GM12878 (cell line): ENCODE results near the gene RNF169. TPM values are rescaled to one million over a fixed set of nuclear protein-coding genes. Genes with fewer than 3 reads are reported as not detected.

Source experiments
- BHLHE40 ChIP-seq, 2 experiments: fragments of 450-650 bp in 1 of 2; IDR thresholded peaks; 2 replicates each; pipeline ENCODE4 v1.6.1; 2011 to 2017; ENCODE audit warnings: low read depth in 2 of 2, borderline replicate concordance in 1 of 2, improper control_type of control experiment in 1 of 2, low read length in 1 of 2, mild to moderate bottlenecking in 1 of 2
- CBFB ChIP-seq: IDR thresholded peaks from 2 replicates; pipeline ENCODE4 v1.6.1; 2016; ENCODE audit warnings: antibody characterized with exemption, low read depth
- HDAC2 ChIP-seq: fragments of 200-600 bp; sonication (generic); IDR thresholded peaks from 2 replicates; pipeline ENCODE4 v1.6.1; 2017
- NKRF ChIP-seq: fragments of 450-650 bp; conservative IDR thresholded peaks from 2 replicates; pipeline ENCODE4 v1.6.1; 2017; ENCODE audit warnings: mild to moderate bottlenecking, moderate library complexity
- TARDBP ChIP-seq: IDR thresholded peaks from 2 replicates; pipeline ENCODE4 v1.6.1; 2016; ENCODE audit warnings: borderline replicate concordance
- TCF7 ChIP-seq: IDR thresholded peaks from 2 replicates; pipeline ENCODE4 v1.6.1; 2014; ENCODE audit warnings: antibody characterized with exemption, borderline replicate concordance
- ZZZ3 ChIP-seq: IDR thresholded peaks from 2 replicates; pipeline ENCODE4 v1.6.1; 2011; ENCODE audit warnings: low read depth; ENCODE audit not compliant: control insufficient read depth, insufficient read length
- polyA plus RNA-seq, 11 experiments: library from polyadenylated mRNA; depleted of rRNA in 4 of 11; unstranded in 6 of 11; stranded (reverse) in 5 of 11; fragments of >200 nt; fragmentation: Nextera tagmentation in 4 of 11; fragmentation: Illumina TruSeq in 1 of 11; extraction: Ambion mirVana in 4 of 11; extraction: Trizol in 1 of 11; gene quantifications; 1 replicate in 1 of 11; 2 replicates in 10 of 11; pipeline versions ENCODE4 v1.2.1 to v1.2.3, GENCODE V29; 2011 to 2016; ENCODE audit warnings: inconsistent platforms in 2 of 11, missing spikeins in 2 of 11, low read depth in 1 of 11
- total RNA-seq, 4 experiments: library from RNA; depleted of rRNA in 3 of 4; stranded (reverse); fragments of >200 nt in 3 of 4; fragmentation: Illumina TruSeq in 1 of 4; extraction: Trizol in 1 of 4; gene quantifications; 2 replicates each; pipeline versions ENCODE4 v1.2.1 to v1.2.3, GENCODE V29; 2013 to 2021
- TF ChIP-seq, protein P1 (sequence below): fragments of 450-650 bp; IDR thresholded peaks from 2 replicates; pipeline ENCODE4 v1.6.1; 2016; ENCODE audit warnings: mild to moderate bottlenecking, moderate library complexity, borderline replicate concordance

RNF169 gene
- total and polyA plus RNA-seq, 10 of the 15 experiments (the other 5 are each of a cell fraction or from before 2014, with no cell fraction given), result 0.32 to 13.2 (median 6.4) TPM

GRCh38 chr11:74749127-74749964, 697 bp downstream of the RNF169 start (continued):
- peak; percentile 82 for TF ChIP-seq NKRF
- TF ChIP-seq HDAC2, result no peak
- TF ChIP-seq TARDBP, result no peak
- no peak for TF ChIP-seq CBFB
- peak in 1 of 2 experiments; percentile 78; a peak in 1 of 4 replicates for TF ChIP-seq BHLHE40 (IDR thresholded peaks at IDR 0.05; ENCODE audit: borderline replicate concordance in 1 of 2, low read depth in 2 of 2, low read length in 1 of 2)
- no peak for TF ChIP-seq TCF7
- TF ChIP-seq, protein P1, sequence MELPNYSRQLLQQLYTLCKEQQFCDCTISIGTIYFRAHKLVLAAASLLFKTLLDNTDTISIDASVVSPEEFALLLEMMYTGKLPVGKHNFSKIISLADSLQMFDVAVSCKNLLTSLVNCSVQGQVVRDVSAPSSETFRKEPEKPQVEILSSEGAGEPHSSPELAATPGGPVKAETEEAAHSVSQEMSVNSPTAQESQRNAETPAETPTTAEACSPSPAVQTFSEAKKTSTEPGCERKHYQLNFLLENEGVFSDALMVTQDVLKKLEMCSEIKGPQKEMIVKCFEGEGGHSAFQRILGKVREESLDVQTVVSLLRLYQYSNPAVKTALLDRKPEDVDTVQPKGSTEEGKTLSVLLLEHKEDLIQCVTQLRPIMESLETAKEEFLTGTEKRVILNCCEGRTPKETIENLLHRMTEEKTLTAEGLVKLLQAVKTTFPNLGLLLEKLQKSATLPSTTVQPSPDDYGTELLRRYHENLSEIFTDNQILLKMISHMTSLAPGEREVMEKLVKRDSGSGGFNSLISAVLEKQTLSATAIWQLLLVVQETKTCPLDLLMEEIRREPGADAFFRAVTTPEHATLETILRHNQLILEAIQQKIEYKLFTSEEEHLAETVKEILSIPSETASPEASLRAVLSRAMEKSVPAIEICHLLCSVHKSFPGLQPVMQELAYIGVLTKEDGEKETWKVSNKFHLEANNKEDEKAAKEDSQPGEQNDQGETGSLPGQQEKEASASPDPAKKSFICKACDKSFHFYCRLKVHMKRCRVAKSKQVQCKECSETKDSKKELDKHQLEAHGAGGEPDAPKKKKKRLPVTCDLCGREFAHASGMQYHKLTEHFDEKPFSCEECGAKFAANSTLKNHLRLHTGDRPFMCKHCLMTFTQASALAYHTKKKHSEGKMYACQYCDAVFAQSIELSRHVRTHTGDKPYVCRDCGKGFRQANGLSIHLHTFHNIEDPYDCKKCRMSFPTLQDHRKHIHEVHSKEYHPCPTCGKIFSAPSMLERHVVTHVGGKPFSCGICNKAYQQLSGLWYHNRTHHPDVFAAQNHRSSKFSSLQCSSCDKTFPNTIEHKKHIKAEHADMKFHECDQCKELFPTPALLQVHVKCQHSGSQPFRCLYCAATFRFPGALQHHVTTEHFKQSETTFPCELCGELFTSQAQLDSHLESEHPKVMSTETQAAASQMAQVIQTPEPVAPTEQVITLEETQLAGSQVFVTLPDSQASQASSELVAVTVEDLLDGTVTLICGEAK, result no peak
- TF ChIP-seq ZZZ3, result no peak
